T-cell (primary cell): ENCODE data around the gene ZNF32. TPM values are rescaled to one million over a fixed set of nuclear protein-coding genes. Genes with fewer than 3 reads are reported as not detected.
A peak's percentile ranks its signal among the peaks of the same experiment; 100 is the strongest.

Experiments
- ATAC-seq, 4 experiments: fragments of 200-7000 bp in 3 of 4; fragments of 150-1000 bp in 1 of 4; cut with Tn5 transposase; replicated peaks in 1 of 4; 1 replicate in 3 of 4; 2 replicates in 1 of 4; pipeline ENCODE4 v1.10.0; 2021; ENCODE audit warnings: moderate library complexity in 3 of 4, mild to moderate bottlenecking in 2 of 4, moderate number of reproducible peaks in 1 of 4
- CTCF ChIA-PET, 2 donors: fragments of 300-600 bp; sonication (Branson Sonifier 250); formaldehyde crosslinking; loops; one replicate each; lab custom pipeline; 2022; ENCODE audit warnings: antibody characterized with exemption in 2 of 2; lab: Charles Lee
- POLR2A ChIA-PET, 2 donors: fragments of 300-600 bp; sonication (Branson Sonifier 250); formaldehyde crosslinking; loops; one replicate each; lab custom pipeline; 2022; ENCODE audit warnings: antibody characterized with exemption in 2 of 2; lab: Charles Lee
- DNase-seq, 35 experiments: peaks; one replicate each; pipeline versions ENCODE4 v3.0.0 to v3.0.0-alpha.2; 2013 to 2023
- H3K27ac ChIP-seq: one replicate; pipeline ENCODE4 v1.5.1; 2013; ENCODE audit warnings: low read length
- H3K27me3 ChIP-seq, 2 experiments: replicated peaks in 1 of 2; 1 replicate in 1 of 2; 2 replicates in 1 of 2; pipeline versions ENCODE4 v1.6.1 to v1.7.0; 2013; ENCODE audit warnings: low read length in 1 of 2, mixed read lengths in 1 of 2; ENCODE audit not compliant: control insufficient read depth in 2 of 2, insufficient read depth in 2 of 2; ENCODE audit errors: extremely low read depth in 1 of 2
- H3K36me3 ChIP-seq, 2 donors: 1 replicate in 1 of 2; 2 replicates in 1 of 2; pipeline versions ENCODE4 v1.6.1 to v1.7.0; 2013; ENCODE audit warnings: low read length in 1 of 2; ENCODE audit not compliant: control insufficient read depth in 2 of 2, insufficient read depth in 1 of 2; ENCODE audit errors: extremely low read depth in 1 of 2
- H3K4me1 ChIP-seq, 2 experiments: 1 replicate in 1 of 2; 2 replicates in 1 of 2; pipeline versions ENCODE4 v1.6.1 to v1.7.0; 2013; ENCODE audit warnings: low read length in 2 of 2, mixed read lengths in 1 of 2; ENCODE audit not compliant: insufficient read depth in 2 of 2, control insufficient read depth in 1 of 2; ENCODE audit errors: extremely low read depth in 1 of 2
- H3K4me3 ChIP-seq, 2 donors: 1 replicate in 1 of 2; 2 replicates in 1 of 2; pipeline versions ENCODE4 v1.5.1 to v1.7.0; 2013; ENCODE audit warnings: mild to moderate bottlenecking in 2 of 2, low read length in 1 of 2, moderate library complexity in 1 of 2; ENCODE audit not compliant: control insufficient read depth in 1 of 2; ENCODE audit errors: extremely low read depth in 1 of 2
- H3K9me3 ChIP-seq: 2 replicates; pipeline ENCODE4 v1.7.0; 2013
- H3K27ac Mint-ChIP-seq, 2 donors: one replicate each; pipeline ENCODE4 v1.8.0; 2020 to 2021; ENCODE audit warnings: mild to moderate bottlenecking in 2 of 2, mixed read lengths in 2 of 2
- H3K27me3 Mint-ChIP-seq, 2 donors: one replicate each; pipeline ENCODE4 v1.8.0; 2021 to 2022; ENCODE audit warnings: mixed read lengths in 2 of 2
- H3K36me3 Mint-ChIP-seq: one replicate; pipeline ENCODE4 v1.8.0; 2021; ENCODE audit warnings: mixed read lengths
- H3K4me1 Mint-ChIP-seq, 3 donors: one replicate each; pipeline ENCODE4 v1.8.0; 2020 to 2022; ENCODE audit warnings: mixed read lengths in 3 of 3, mild to moderate bottlenecking in 1 of 3
- H3K4me3 Mint-ChIP-seq, 3 donors: one replicate each; pipeline ENCODE4 v1.8.0; 2020 to 2022; ENCODE audit warnings: mild to moderate bottlenecking in 3 of 3, mixed read lengths in 3 of 3, moderate library complexity in 3 of 3
- H3K9me3 Mint-ChIP-seq, 3 donors: one replicate each; pipeline ENCODE4 v1.8.0; 2020 to 2022; ENCODE audit warnings: mixed read lengths in 3 of 3
- WGBS: methylation state at CpG from one replicate; pipeline ENCODE4 v1.1.5; 2013; ENCODE audit warnings: missing lambda C conversion rate; ENCODE audit not compliant: insufficient coverage; 5-methylcytosine and 5-hydroxymethylcytosine counted together
- total RNA-seq, 35 experiments: library from RNA in 6 of 35; stranded (reverse) in 6 of 35; fragments of 120-200 nt in 1 of 35; gene quantifications; one replicate each; pipeline versions ENCODE4 v1.2.1 to v1.2.4 and lab custom pipeline; 2013 to 2026

Gene ZNF32
- total RNA-seq, 5 donors from 2014 or later (not counting 1 experiment from before 2014, with no cell fraction given): 25.3 to 38.2 (median 34.8) TPM

DNA sequence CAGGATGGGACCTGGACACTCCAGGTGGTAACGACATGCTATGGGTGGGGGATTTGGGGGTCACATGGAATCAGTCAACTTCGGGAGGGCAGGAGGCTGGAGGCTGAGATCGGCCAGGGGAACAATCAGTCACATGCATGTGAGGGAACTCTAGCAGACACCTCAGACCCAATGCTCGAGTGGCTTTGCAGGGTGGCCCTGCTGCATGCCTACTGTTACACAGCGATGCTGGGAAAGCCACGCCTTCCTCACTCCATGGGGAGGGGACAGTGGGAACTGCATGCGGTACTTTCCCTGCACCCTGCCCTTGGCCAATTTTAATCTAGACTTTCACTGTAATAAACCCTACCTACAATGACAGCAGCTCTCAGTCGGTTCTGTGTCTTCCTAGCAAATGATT is 6.6 kb upstream of the ZNF32 start:
- POLR2A ChIA-PET: no interaction called here

DNA sequence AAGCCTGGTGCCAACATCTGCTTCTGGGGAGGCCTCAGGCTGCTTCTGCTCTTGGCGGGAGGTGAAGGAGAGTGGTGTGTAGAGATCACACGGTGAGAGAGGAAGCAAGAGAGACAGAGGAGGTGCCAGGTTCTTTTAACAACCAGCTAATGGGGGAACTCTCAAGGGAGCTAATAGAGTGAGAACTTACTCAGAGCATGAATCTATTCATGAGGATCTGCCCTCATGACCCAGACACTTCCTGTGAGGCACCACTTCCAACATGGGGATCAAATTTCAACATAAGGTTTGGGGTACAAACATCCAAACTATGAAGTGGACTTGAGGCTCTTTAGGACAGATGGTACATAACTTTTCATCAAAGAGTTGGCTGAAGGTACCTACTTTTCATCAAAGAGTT is 5.1 kb upstream of the ZNF32 start:
- H3K9me3 Mint-ChIP-seq: no peaks in the 10 kb centered on the region
- H3K9me3 ChIP-seq: no peaks in the 10 kb centered on the region
- H3K36me3 ChIP-seq: no peaks in the 10 kb centered on the region
- H3K27me3 ChIP-seq: peaks cover 0 to 15% of the 10 kb centered on the region in 2 experiments
- no peak overlapping the region for H3K4me3 Mint-ChIP-seq
- H3K4me1 ChIP-seq: peaks cover 0 to 9% of the 10 kb centered on the region in 2 experiments
- ChIA-PET POLR2A (no interaction called here), CTCF (no interaction called here)
- 100% methylated on average over 1 of the region's 2 CpGs for WGBS
- no peak for DNase-seq
- H3K27me3 Mint-ChIP-seq: peaks cover 21 to 22% of the 10 kb centered on the region in 2 donors
- no peak overlapping the region for H3K27ac ChIP-seq
- H3K36me3 Mint-ChIP-seq: no peaks in the 10 kb centered on the region
- ATAC-seq: no peak
- peaks cover 8 to 12% (median 8%) of the 10 kb centered on the region in 3 donors for H3K4me1 Mint-ChIP-seq
- H3K27ac Mint-ChIP-seq: no peak overlapping the region
- no peak overlapping the region for H3K4me3 ChIP-seq

More for the DNA sequence above, 6.6 kb upstream of the ZNF32 start:
- Histone ChIP-seq H3K27ac (no peak overlapping the region), H3K4me1 (no peaks in the 10 kb centered on the region), H3K27me3 (peaks cover 0 to 14% of the 10 kb centered on the region in 2 experiments), H3K9me3 (no peaks in the 10 kb centered on the region), H3K4me3 (no peak overlapping the region), H3K36me3 (no peaks in the 10 kb centered on the region)
- 73% methylated on average over 6 of the region's 8 CpGs for WGBS
- CTCF ChIA-PET: interaction anchor here in 1 of 2 donors (0.7 kb wide), 1 partner anchor 35 kb away, joined by 6 read pairs; no protein-coding TSS in a partner anchor
- no peak overlapping the region for H3K27ac Mint-ChIP-seq
- H3K4me1 Mint-ChIP-seq: no peaks in the 10 kb centered on the region
- ATAC-seq (no peak), DNase-seq (no peak)
- no peaks in the 10 kb centered on the region for H3K36me3 Mint-ChIP-seq
- H3K9me3 Mint-ChIP-seq: no peaks in the 10 kb centered on the region
- H3K27me3 Mint-ChIP-seq: peaks cover 21 to 27% of the 10 kb centered on the region in 2 donors
- no peak overlapping the region for H3K4me3 Mint-ChIP-seq

DNA sequence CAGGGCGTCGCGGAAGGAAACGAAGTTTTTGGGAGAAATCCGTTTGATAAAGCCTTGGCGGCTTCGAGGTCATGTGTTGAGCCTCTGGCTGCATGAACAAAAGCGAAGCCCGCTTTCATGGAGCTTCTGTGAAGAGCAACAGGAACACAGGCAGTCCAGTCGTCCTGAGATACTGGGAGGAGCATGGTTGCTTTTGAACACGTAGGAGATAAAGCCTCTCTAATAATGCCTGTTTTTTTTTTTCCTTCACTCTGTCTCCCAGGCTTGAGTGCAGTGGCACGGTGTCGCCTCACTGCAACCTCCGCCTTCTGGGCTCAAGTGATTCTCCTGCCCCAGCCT is 473 bp upstream of the ZNF32 start:
- ChIA-PET CTCF (interaction anchor here (0.6 to 0.9 kb wide), 4 partner anchors 9 to 1600 kb away, joined by 3 read pairs; no protein-coding TSS in a partner anchor), POLR2A (interaction anchor here (0.8 to 1.2 kb wide), 2 partner anchors 54 to 158 kb away, joined by 3 to 4 read pairs; no protein-coding TSS in a partner anchor)
- peaks cover 30% of the 10 kb centered on the region for H3K36me3 Mint-ChIP-seq
- H3K36me3 ChIP-seq: peaks cover 9 to 21% of the 10 kb centered on the region in 2 donors
- H3K4me3 Mint-ChIP-seq: peak overlapping the region; percentile 90 to 94 (median 91)
- H3K27ac Mint-ChIP-seq: peak overlapping the region; percentile 91 to 97
- H3K4me3 ChIP-seq: peak overlapping the region; percentile 61 to 81
- H3K9me3 Mint-ChIP-seq: peaks cover 11 to 28% (median 17%) of the 10 kb centered on the region in 3 donors
- DNase-seq: no peak
- H3K27me3 Mint-ChIP-seq: peaks cover 7 to 10% of the 10 kb centered on the region in 2 donors
- H3K27me3 ChIP-seq: peaks cover 0 to 3% of the 10 kb centered on the region in 2 experiments
- peak overlapping the region; percentile 52 for H3K27ac ChIP-seq
- peaks cover 22 to 29% (median 26%) of the 10 kb centered on the region in 3 donors for H3K4me1 Mint-ChIP-seq
- peaks cover 2 to 17% of the 10 kb centered on the region in 2 experiments for H3K4me1 ChIP-seq
- ATAC-seq: peak; percentile 1 to 2 (median 2)
- WGBS: 16% methylated on average over 8 of the region's 14 CpGs
- peaks cover 12% of the 10 kb centered on the region for H3K9me3 ChIP-seq

DNA sequence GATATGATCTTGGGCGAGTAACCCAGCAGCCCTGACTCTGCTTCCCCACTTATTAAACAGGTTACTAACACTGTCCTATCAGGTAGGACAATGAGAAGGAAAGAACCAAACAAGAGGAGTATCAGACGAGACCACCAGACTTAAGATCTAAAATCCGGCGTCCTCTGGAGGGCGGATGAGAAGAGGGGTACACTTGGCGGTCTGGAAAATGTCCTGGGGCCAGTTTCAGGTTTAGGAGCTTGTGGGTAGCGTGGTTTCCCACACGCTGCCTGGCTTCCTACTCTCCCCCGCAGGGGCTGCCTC is 635 bp downstream of the ZNF32 start:
- H3K4me3 Mint-ChIP-seq: peak overlapping the region; percentile 90 to 94 (median 91)
- peaks cover 22 to 29% (median 26%) of the 10 kb centered on the region in 3 donors for H3K4me1 Mint-ChIP-seq
- ChIA-PET POLR2A (interaction anchor here in 1 of 2 donors (0.5 kb wide), 1 partner anchor 1042 kb away, joined by 4 read pairs; no protein-coding TSS in a partner anchor), CTCF (interaction anchor here in 1 of 2 donors (1.0 kb wide), 1 partner anchor 24 kb away, joined by 3 read pairs; no protein-coding TSS in a partner anchor)
- Histone ChIP-seq H3K4me3 (peak overlapping the region; percentile 61 to 81), H3K36me3 (peaks cover 14 to 27% of the 10 kb centered on the region in 2 donors), H3K27ac (peak overlapping the region; percentile 44), H3K27me3 (peaks cover 0 to 3% of the 10 kb centered on the region in 2 experiments), H3K4me1 (peaks cover 2 to 17% of the 10 kb centered on the region in 2 experiments), H3K9me3 (peaks cover 19% of the 10 kb centered on the region)
- H3K9me3 Mint-ChIP-seq: peaks cover 11 to 33% (median 18%) of the 10 kb centered on the region in 3 donors
- peaks cover 1 to 5% of the 10 kb centered on the region in 2 donors for H3K27me3 Mint-ChIP-seq
- ATAC-seq (no peak), DNase-seq (no peak)
- H3K36me3 Mint-ChIP-seq: peaks cover 41% of the 10 kb centered on the region
- H3K27ac Mint-ChIP-seq: peak overlapping the region; percentile 84 to 91
- 0% methylated on average over 1 of the region's 9 CpGs for WGBS

DNA sequence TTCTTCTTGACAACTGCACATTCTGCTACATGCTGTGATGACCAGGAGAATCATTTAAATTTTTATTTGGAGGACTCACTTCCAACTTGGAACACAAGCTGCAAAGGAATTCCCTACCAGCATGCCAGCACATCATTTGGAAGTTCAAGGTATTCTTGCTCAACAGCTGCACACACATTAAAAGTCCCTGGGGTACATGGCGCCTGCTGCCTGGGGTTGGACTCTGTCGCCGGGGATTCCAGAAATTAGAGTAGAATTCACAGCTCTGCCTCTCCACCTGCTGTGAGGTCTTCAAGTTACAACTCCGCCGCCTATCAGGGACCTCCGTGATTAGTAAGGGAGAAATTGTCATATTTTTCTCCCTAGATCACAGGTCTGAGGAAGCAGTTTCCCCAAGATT is 1.1 kb downstream of the ZNF32 start:
- Histone ChIP-seq H3K4me1 (peaks cover 2 to 17% of the 10 kb centered on the region in 2 experiments), H3K4me3 (peak overlapping the region; percentile 61 to 81), H3K27me3 (peaks cover 0 to 3% of the 10 kb centered on the region in 2 experiments), H3K9me3 (peaks cover 19% of the 10 kb centered on the region), H3K27ac (no peak overlapping the region), H3K36me3 (peaks cover 14 to 27% of the 10 kb centered on the region in 2 donors)
- DNase-seq (no peak), ATAC-seq (no peak)
- Mint-ChIP-seq H3K27me3 (no peaks in the 10 kb centered on the region), H3K4me3 (peak overlapping the region; percentile 90 to 94 (median 91)), H3K27ac (peak overlapping the region; percentile 84 to 91), H3K4me1 (peaks cover 22 to 29% (median 26%) of the 10 kb centered on the region in 3 donors), H3K36me3 (peaks cover 44% of the 10 kb centered on the region), H3K9me3 (peaks cover 11 to 36% (median 22%) of the 10 kb centered on the region in 3 donors)
- ChIA-PET POLR2A (interaction anchor here in 1 of 2 donors (0.5 kb wide), 1 partner anchor 1041 kb away, joined by 4 read pairs; no protein-coding TSS in a partner anchor), CTCF (interaction anchor here in 1 of 2 donors (1.0 kb wide), 1 partner anchor 25 kb away, joined by 3 read pairs; no protein-coding TSS in a partner anchor)
- WGBS: no CpG with 5 or more reads among the region's 6 CpGs

DNA sequence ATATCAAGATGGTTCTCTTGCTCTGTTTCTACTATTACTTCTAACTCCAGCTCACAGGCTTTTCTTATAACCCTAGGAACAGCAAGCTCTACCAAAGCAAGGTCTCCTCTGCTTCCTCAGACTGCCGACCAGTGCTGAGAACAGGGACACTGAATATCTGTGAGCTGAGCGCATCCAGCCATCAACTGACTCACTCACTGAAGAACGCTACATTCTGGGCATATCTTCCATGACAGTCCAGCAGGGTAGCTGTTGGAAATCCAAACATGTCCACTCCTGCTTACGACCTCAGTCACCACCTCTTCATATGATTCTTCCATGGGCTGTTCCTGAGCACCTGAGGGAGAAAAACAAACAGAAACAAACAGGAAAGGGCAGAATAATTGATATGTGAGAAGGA is 2.8 kb downstream of the ZNF32 start:
- Histone ChIP-seq H3K27ac (no peak overlapping the region), H3K9me3 (peaks cover 19% of the 10 kb centered on the region), H3K4me1 (peaks cover 2 to 17% of the 10 kb centered on the region in 2 experiments), H3K4me3 (no peak overlapping the region), H3K36me3 (peaks cover 14 to 27% of the 10 kb centered on the region in 2 donors), H3K27me3 (peaks cover 0 to 3% of the 10 kb centered on the region in 2 experiments)
- H3K27me3 Mint-ChIP-seq: no peaks in the 10 kb centered on the region
- H3K36me3 Mint-ChIP-seq: peaks cover 44% of the 10 kb centered on the region
- no peak for ATAC-seq
- peak overlapping the region in 1 of 2 donors; percentile 65 for H3K27ac Mint-ChIP-seq
- DNase-seq: no peak
- ChIA-PET CTCF (interaction anchor here in 1 of 2 donors (1.1 kb wide), 1 partner anchor 44 kb away, joined by 4 read pairs; no protein-coding TSS in a partner anchor), POLR2A (no interaction called here)
- peaks cover 11 to 36% (median 24%) of the 10 kb centered on the region in 3 donors for H3K9me3 Mint-ChIP-seq
- peak overlapping the region in 1 of 3 donors; percentile 40 for H3K4me3 Mint-ChIP-seq
- WGBS: 93% methylated on average over 3 of the region's 4 CpGs
- H3K4me1 Mint-ChIP-seq: peaks cover 22 to 29% (median 26%) of the 10 kb centered on the region in 3 donors
